Measurements from ENCODE around the gene RTN4IP1.

RTN4IP1 gene, protein sequence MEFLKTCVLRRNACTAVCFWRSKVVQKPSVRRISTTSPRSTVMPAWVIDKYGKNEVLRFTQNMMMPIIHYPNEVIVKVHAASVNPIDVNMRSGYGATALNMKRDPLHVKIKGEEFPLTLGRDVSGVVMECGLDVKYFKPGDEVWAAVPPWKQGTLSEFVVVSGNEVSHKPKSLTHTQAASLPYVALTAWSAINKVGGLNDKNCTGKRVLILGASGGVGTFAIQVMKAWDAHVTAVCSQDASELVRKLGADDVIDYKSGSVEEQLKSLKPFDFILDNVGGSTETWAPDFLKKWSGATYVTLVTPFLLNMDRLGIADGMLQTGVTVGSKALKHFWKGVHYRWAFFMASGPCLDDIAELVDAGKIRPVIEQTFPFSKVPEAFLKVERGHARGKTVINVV

DNA sequence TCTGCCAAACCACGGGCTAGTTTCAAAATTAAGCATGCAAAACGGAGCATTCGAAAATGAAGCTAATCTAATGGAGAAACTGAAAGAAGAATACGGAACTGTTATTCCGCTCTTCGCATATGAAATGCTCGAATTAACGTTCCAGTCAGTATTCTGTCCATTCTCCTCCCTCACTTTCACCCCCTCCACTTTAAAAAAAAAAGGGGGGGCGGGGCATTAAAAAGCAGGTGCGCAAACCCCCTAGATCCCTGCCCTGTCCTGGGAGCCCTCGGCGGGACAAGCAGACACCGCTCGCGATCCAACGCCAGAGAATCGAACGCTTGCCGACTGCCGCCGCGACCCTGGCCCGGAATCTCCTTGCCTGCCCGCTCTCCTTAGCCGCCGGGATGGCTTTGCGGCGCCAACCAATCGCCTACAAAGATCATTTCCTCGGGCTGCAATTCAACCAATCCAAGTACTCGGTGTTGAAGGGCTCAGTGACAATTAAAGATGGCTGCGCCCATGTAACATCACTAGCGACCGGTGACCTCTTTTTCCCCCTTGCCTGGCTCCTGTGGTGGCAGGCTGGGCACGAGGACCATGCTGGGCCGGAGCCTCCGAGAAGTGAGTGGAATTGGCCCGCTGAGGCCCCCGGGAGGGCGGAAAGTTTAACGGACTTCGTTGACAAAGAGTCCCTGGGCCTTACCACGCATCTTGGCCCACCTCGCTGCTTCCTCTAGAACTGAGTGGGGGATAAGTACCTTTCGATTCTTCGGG, at the start of gene RTN4IP1, which contains the start of gene QRSL1:
RTN4IP1 (minus strand) TSS at position 396 of the 756 bp plus-strand sequence. CDS start 477 bp downstream, outside the sequence.
QRSL1 (plus strand) TSS at position 476 of the 756 bp plus-strand sequence; CDS start at position 580, 104 bp downstream.
- peak; percentile 90 for DNase-seq (ENCODE audit: low read depth)

DNA sequence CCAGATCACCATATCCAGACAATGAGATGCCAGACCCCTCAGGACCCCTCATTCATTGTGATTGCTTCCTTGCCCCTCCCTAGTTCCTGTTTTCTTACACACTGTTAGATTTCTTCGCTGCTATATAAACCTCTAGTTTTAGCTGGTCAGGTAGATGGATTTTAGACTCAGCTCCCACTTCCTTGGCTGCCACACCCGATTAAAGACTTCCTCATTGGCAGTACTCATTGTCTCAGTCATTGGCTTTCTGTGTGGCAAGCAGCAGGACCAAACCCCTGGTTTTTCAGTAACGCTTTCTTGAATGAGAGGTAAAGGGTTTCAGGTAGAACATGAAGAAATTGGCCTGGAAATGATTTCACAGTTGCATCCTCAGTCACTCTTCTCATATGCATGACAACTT, 48.0 kb upstream of the RTN4IP1 start:
- DNase-seq (ENCODE audit: low read depth): no peak

DNA sequence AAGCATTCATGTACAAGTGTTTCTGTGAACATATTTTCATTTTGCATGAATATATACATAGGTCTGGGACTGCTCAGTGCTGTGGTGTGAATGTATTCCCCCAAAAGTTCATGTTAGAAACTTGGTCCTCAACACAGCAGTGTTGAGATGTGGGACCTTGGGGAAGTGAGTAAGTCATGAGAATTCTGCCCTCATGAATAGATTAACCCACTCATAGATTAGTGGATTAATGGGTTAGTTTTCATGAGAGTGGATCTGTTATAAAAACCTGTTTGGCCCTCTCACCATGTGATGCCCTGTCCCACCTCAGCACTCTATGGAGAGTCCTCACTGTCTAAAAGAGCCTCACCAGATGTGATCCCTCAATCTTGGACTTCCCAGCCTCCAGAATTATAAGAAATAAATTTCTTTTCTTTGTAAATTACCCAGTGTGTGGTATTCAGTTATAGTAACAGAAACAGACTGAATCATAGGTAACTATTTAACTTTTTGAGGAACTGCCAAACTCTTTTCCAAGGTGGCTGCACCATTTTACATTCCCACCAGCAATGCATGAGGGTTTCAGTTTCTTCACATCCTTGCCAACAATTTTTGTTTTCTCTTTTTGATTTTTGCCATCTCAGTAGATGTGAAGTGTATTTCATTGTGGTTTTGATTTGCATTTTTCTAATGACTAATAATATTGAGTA, 45.4 kb upstream of the RTN4IP1 start:
- no peak for DNase-seq (ENCODE audit: low read depth)

DNA sequence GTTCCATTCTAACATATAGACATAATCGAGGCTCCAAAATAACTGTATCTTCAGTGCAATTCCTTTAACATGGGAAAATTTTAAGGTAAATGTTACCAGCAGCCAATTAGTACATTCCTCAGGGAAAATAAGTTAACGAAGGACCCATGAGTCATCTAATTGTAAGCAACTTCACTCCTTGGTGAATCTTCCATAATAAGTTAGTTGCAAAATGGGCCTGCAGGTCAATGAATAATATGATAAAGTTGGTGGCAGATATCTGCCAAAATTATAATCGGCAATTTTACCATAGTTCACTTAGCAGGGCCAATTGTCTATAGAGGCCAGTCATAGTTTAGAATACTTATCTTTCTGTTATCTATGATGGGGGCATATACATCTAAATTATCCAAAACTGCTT, 42.4 kb upstream of the RTN4IP1 start:
- no peak for DNase-seq (ENCODE audit: low read depth)

DNA sequence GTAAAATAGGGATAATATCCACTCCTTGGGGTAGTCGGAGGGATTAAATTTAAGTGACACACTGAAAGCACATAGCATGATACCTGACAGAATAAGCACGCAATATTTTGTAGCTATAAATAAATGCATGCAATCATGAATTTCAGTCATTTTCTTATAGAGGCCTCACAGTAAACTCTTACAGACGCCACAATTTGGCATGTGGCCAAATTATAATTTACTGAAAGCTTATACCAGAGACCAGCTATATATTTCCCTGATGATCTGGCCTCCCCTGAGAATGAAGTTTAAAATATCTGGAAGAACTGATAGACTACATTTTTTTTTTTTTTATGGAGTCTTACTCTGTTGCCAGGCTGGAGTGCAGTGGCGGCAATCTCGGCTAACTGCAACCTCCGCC, 40.9 kb upstream of the RTN4IP1 start:
- no peak for DNase-seq (ENCODE audit: low read depth)

DNA sequence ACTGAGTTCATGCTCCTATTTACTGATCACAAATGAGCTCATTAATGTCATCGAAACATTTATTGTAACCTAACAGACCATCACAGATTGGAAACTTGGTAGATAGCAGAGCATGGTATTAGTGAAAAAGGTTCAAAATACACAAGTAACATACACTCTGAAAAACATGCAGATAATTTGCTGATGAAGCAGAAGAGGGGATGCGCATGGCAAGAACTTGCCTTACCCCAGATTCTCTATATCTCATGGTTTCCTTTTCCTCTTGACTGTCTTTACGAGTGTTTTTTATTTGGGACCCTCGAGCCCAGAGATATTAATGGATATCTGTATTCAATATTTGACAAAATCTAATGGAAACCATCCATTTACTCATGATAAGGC, 37.7 kb upstream of the RTN4IP1 start:
- no peak for DNase-seq (ENCODE audit: low read depth)

DNA sequence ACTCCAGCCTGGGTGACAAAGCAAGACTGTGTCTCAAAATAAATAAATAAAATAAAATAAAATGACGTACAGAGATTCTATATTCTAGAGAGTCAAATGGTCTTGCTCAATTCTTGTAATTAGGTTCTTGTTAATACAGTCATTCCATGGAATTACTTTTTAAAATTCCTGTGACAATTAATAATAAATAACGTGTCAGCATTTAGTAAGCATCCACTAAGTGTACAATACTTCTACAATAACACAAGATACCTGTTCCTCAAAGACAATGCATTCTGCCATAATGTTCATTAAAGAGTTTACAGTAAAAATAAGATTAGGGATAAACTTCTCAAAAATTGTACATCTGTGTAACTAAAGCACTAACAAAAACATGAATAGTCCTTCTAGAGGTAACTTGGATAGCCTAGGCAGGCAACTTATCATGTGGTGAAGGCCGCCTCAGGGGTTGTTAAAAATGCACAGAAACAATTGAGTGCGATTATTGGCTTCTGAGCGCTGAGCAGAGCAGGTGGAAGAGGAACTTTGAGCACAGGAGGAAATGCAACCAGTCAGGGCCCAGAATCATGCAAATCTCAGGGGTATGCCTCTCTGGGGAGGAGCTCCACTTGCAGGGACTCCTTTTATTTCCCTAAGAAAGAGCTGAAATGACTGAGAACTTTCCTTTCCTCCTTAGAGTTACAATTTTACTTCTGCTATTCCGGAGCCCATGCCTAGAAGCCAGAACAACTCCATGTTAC, 37.2 kb upstream of the RTN4IP1 start:
- no peak for DNase-seq (ENCODE audit: low read depth)

DNA sequence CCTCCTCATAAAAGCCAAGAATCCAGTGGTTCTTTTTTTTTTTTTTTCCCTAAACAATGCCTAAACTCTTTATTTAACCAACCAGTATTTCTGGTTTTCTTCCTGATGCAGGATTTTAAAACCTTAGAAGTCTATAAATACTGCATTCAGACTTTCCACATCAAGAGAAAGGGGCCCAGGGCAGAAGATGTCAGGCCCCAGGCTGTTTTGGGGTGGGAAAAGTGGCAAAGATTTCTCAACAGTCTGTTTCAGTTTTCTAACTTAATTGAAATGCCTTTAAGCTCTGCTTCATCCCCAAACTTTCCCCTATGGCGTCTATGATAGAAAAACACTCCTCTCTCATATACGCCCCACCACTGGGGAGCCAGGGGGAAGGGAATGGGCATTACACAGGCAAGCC, 33.2 kb upstream of the RTN4IP1 start:
- DNase-seq (ENCODE audit: low read depth): no peak

DNA sequence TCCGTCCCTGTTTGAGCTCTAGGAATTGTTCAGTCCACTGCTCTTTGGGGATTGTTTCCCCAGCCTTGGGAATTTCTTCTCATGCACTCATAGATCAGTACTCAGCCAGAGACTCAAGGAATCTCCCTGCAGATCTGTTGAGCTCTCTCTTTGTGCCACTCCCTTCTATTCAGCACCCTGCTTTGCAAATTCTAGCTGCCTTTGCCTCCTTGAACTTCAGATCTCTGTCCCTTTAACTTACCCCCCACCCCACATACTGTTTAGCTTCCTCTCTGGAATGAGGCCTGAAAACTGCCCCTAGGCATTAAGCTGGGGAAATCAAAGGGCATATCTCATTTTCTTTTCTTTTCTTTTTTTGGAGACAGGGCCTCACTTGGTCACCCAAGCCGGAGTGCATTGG, 30.6 kb upstream of the RTN4IP1 start:
- DNase-seq (ENCODE audit: low read depth): no peak

DNA sequence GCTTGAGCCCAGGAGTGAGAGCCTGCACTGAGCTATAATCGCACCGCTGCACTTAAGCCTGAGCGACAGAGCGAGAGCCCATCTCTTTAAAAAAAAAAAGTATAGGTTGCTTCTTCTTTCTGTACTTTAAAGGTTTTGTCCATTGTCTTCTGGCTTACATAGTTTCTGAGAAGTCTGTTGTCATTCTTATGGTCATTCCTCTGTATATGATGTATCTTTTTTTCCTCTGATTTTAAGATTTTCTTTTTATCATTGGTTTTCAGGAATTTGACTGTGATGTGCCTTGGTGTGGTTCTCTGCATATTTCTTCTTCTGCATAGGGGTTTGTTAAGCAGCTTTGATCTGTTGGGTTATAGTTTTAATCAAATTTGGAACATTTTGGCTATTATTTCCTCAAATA, 29.2 kb upstream of the RTN4IP1 start:
- DNase-seq (ENCODE audit: low read depth): no peak

DNA sequence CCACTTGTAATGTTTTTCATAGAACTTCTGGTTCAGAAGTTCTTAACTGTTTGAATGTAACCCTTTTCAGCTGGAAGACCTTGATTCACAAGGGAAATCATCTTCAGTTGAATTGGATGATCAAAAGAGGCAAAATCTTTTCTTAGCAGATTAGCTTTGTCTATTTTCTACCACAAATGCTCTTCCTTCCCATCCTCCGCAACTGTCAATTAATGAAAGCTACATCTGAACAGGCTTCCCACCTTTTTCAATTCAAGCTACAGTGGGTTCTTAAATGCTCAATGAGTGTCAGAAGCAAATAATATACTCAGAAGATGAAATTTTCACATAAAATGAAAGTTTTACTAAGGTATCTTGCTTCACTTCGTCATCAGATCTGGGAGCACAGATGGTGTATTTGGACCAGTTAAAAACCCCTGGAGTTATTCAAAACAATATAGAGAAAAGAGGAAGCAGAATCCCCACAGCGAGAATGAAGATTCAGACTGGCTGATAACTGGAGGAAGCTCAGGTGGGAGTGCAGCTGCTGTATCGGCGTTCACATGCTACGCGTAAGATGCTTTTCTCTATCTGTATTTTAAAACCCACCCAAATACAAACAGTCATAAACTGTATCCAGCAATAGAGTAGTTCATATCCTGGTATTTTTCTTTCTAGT, 19.5 kb upstream of the RTN4IP1 start:
- DNase-seq (ENCODE audit: low read depth): no peak

DNA sequence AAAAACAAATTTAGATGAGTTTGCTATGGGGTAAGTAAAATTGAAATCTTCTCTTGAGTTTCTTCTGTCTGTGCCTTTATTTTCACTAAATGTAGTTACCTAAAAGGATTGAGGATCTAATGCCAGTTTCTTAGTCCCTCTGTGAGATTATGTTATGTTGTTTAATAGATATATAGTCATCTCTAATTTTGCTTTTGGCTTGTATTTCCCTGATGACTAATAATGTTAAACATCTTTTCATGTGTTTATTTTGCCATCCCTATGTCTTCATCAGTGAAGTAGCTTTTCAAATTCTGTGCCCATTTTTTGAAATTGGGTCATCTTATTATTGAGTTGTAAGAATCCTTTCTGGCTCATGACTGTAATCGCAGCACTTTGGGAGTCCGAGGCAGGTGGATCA, 13.8 kb upstream of the RTN4IP1 start:
- DNase-seq (ENCODE audit: low read depth): peak; percentile 47

DNA sequence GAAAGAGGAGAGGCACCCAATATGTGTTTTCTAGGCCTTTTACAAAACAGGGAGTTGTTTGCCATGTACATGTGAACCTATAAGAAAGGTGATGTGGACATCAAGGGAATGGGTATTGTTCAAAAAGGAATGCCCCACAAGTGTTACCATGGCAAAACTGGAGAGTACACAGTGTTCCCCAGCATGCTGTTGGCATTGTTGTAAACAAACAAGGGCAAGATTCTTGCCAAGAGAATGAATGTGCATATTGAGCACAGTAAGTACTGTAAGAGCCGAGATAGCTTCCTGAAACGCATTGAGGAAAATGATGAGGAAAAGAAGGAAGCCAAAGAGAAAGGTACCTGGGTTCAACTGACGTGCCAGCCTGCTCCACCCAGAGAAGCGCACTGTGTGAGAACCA, 13.2 kb upstream of the RTN4IP1 start:
- DNase-seq (ENCODE audit: low read depth): no peak

DNA sequence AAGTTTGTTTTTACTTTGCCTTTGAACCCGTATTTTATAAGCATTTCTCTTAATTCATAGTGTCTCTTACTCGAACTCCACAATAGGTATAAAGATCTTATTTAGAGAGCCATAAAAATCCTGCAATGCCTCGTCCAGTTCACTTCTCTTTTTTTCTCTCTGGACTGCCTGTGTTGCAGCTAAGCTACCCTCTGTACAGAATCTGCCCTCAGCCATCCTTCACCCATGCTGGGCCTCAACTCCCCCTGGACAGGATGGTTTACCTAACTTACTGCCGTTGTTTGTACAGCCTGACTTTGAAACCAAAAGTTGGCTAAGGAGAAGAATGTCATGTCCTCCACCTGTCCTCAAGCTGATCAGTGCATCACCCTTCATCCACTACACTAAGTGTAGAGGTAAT, 10.5 kb upstream of the RTN4IP1 start:
- DNase-seq (ENCODE audit: low read depth): no peak

DNA sequence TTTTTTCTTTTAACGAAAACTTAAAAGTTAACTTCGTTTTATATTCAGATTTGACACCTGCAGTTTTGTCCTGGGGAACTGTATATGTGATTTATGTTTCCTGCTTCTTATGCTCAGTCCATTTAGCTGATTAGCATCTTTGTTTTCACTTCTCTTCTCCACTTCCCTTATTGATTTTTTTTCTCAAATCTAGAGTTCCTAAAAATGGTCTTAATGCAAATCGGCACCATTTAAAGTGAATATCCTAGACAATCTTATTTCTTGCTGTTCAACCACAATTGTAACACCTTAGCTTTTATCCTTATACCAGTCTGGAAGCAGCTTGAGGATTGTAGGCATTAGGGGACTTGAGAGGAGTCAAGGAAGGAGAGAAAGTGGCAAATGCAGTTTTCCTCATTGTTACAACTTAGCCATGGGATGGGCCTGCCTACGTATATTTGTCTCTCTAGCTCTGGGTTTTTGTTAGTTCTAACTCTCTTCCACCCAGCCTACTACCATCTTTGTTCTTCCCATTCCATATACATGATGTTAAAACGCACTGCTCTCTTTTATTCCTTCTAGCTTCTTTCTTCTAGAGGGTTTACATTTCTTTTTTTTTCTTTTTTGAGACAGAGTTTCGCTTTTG, 8.5 kb upstream of the RTN4IP1 start:
- no peak for DNase-seq (ENCODE audit: low read depth)

DNA sequence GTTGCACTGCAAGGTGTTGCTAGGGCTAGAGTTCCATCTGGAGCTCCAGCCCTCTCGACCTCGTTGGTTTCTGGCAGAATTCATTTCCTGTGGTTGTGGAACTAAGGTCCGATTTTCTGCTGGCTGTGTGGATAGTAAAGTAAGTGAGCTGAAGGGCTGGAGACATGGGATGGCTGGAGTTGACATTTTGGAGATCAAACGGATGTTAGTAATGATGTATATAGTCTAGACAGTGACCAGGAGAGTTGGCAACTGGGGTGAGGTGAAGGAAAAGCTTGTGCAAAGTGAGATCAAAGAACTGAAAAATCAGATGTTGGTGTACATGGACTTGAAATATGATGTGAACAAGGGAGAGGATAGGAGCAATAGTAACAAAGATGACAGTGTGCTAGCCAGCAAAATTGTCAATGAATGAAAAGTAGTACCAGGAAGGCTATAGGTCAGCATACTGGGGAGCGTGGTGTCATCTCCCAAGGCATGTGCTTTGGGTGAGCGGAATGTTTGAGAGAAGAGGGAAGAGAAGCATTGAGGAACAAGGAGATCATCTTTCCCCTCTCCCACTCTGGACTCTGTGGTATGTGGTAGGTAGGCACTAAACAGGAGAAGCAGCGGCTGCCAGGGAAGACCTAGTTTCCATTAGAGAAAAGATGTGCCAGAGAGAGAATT, 7.9 kb upstream of the RTN4IP1 start:
- DNase-seq (ENCODE audit: low read depth): no peak

DNA sequence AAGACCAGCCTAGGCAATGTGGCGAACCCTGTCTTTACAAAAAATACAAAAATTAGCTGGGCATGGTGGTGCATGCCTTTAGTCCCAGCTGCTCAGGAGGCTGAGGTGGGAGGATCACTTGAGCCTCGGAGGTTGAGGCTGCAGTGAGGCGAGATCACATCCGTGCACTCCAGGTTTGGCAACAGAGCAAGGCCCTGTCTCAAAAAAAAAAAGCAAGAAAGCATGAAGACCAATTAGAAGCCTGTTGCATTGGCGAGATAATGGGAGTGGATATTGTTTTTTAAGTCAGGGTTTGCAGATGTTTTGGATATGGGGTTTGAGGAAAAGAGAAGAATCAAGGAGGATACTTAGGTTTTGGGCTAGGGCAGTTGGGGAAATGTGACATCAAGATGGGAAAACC, 5.3 kb upstream of the RTN4IP1 start:
- DNase-seq (ENCODE audit: low read depth): no peak

DNA sequence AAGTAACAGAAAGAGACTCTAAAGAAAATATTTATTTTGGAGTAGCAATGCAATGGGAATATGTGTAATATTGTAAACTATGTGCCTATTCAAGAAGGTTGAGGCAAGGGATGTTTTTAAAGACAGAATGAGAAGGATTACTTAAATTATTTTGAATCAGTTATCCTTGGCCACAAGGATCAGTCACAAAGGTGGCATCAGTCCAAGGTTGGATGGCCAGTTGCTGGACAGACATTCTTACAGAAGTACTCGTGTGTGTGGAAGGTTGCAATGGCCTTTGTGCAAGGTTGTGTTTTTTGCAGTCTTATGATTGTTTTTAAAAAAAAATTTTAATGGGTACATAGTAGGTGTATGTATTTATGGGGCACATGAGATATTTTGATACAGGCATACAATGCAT, 2.0 kb upstream of the RTN4IP1 start:
- DNase-seq (ENCODE audit: low read depth): no peak

DNA sequence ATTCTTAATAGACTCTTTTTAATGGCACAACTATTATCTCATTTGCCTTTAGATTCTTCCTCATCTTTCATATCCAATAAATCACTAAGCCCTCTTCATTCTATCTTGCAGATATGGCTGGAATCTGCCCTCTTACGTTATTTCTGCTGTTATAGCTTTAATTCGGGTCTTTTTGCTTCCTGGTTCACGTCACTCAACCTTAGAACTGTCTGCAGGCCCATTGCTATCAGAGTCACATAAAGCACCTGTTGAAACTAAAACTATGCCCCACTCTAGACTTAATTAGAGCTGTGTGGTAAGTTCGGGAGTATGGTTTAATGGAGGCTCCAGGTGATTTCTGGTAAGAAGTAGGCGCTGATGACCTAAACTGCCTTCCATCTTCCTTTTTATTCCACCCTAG, 1.1 kb upstream of the RTN4IP1 start:
- DNase-seq (ENCODE audit: low read depth): no peak

DNA sequence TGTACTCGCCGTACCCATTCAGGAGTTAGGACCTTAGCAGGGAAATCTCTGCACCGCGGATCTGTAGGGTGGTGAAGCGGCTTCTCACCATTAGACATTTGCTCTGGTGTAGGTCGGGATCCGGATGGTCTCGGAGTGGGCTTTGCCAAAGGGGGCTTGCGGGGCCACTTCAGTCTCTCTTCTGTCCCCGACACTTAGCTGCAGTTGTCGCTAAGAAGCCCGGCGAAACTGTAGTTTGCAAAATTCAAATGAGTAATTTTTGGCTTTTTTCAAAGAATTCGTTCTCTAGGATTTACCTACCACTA, 513 bp upstream of the RTN4IP1 start:
- DNase-seq (ENCODE audit: low read depth): no peak

DNA sequence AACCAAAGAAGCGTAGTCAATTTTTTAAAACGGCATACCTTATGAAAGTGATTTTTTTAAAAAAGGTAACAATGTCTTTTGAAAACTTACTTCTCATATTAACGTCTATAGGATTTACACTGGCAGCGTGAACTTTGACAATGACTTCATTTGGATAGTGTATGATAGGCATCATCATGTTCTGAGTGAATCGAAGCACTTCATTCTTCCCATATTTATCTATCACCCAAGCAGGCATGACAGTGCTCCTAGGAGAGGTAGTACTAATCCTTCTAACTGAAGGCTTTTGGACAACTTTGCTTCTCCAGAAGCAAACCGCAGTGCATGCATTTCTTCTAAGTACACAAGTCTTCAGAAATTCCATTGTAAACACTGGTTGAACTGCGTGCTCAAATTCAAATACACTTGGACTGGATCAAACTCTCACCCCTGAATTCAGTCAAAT, 618 bp downstream of the RTN4IP1 start:
- peak; percentile 28 for DNase-seq (ENCODE audit: low read depth)

All from iris pigment epithelial cell (primary cell).